Mesenchymal stem cell (in vitro differentiated cells and primary cell): ENCODE data around the gene BAG5.

ENCODE experiments used
- DNase-seq: peaks from one replicate; pipeline ENCODE4 v3.0.0-alpha.2; 2013
- H2AFZ ChIP-seq: one replicate; pipeline ENCODE4 v1.6.1; 2013; ENCODE audit warnings: low read depth, mild to moderate bottlenecking, control low read depth, inconsistent platforms, low read length, moderate library complexity
- H2AK5ac ChIP-seq: 2 replicates; pipeline ENCODE4 v1.6.1; 2013; ENCODE audit warnings: low read length, moderate library complexity, mild to moderate bottlenecking, inconsistent platforms; ENCODE audit not compliant: severe bottlenecking
- H2BK120ac ChIP-seq: one replicate; pipeline ENCODE4 v1.6.1; 2013; ENCODE audit warnings: low read depth, mild to moderate bottlenecking, inconsistent platforms, low read length, moderate library complexity
- H2BK12ac ChIP-seq, 2 experiments: one replicate each; pipeline ENCODE4 v1.6.1; 2013; ENCODE audit warnings: inconsistent platforms in 2 of 2, low read length in 2 of 2, mild to moderate bottlenecking in 2 of 2, moderate library complexity in 2 of 2, control low read depth in 1 of 2
- H2BK15ac ChIP-seq: one replicate; pipeline ENCODE4 v1.6.1; 2013; ENCODE audit warnings: mild to moderate bottlenecking, low read depth, inconsistent platforms; ENCODE audit not compliant: poor library complexity, severe bottlenecking
- H2BK5ac ChIP-seq: 2 replicates; pipeline ENCODE4 v1.6.1; 2013; ENCODE audit warnings: low read depth, mild to moderate bottlenecking, low read length, control low read depth, inconsistent platforms; ENCODE audit not compliant: poor library complexity, severe bottlenecking
- H3K14ac ChIP-seq, 2 experiments: one replicate each; pipeline ENCODE4 v1.6.1; 2013; ENCODE audit warnings: inconsistent platforms in 2 of 2, low read length in 2 of 2, control low read depth in 1 of 2, mild to moderate bottlenecking in 1 of 2, moderate library complexity in 1 of 2
- H3K18ac ChIP-seq, 2 experiments: one replicate each; pipeline ENCODE4 v1.6.1; 2013; ENCODE audit warnings: inconsistent platforms in 2 of 2, low read length in 2 of 2, control low read depth in 1 of 2, low read depth in 1 of 2, mild to moderate bottlenecking in 1 of 2
- H3K23ac ChIP-seq, 2 experiments: one replicate each; pipeline ENCODE4 v1.6.1; 2013; ENCODE audit warnings: inconsistent platforms in 2 of 2, low read length in 2 of 2, mild to moderate bottlenecking in 2 of 2, moderate library complexity in 2 of 2, control low read depth in 1 of 2
- H3K27ac ChIP-seq: 2 replicates; pipeline ENCODE4 v1.5.1; 2013; ENCODE audit warnings: mild to moderate bottlenecking, moderate library complexity, low read length, control low read depth, inconsistent platforms; ENCODE audit not compliant: poor library complexity, severe bottlenecking
- H3K27me3 ChIP-seq, 2 experiments: 2 replicates each; pipeline versions ENCODE4 v1.6.1 to v1.7.0; 2013; ENCODE audit warnings: low read length in 2 of 2, mild to moderate bottlenecking in 2 of 2, moderate library complexity in 2 of 2, control low read depth in 1 of 2, inconsistent platforms in 1 of 2; ENCODE audit not compliant: control insufficient read depth in 1 of 2, insufficient read depth in 1 of 2
- H3K36me3 ChIP-seq, 2 experiments: 2 replicates each; pipeline versions ENCODE4 v1.6.1 to v1.7.0; 2013; ENCODE audit warnings: low read length in 2 of 2, control low read depth in 1 of 2, inconsistent platforms in 1 of 2, low read depth in 1 of 2, mild to moderate bottlenecking in 1 of 2; ENCODE audit not compliant: insufficient read depth in 2 of 2, control insufficient read depth in 1 of 2
- H3K4ac ChIP-seq, 2 experiments: one replicate each; pipeline ENCODE4 v1.6.1; 2013; ENCODE audit warnings: inconsistent platforms in 2 of 2, low read length in 2 of 2, mild to moderate bottlenecking in 2 of 2, moderate library complexity in 2 of 2, control low read depth in 1 of 2, low read depth in 1 of 2
- H3K4me1 ChIP-seq: 2 replicates; pipeline ENCODE4 v1.6.1; 2013; ENCODE audit warnings: low read depth, low read length, control low read depth; ENCODE audit not compliant: control insufficient read depth, insufficient read depth
- H3K4me2 ChIP-seq: 2 replicates; pipeline ENCODE4 v1.6.1; 2013; ENCODE audit warnings: low read length, mild to moderate bottlenecking, inconsistent platforms; ENCODE audit not compliant: poor library complexity, severe bottlenecking
- H3K4me3 ChIP-seq, 2 experiments: 2 replicates each; pipeline versions ENCODE4 v1.5.1 to v1.7.0; 2013; ENCODE audit warnings: low read length in 2 of 2, mild to moderate bottlenecking in 2 of 2, control low read depth in 1 of 2, low read depth in 1 of 2; ENCODE audit not compliant: insufficient read depth in 1 of 2
- H3K79me1 ChIP-seq: replicated peaks from 2 replicates; pipeline ENCODE4 v1.6.1; 2013; ENCODE audit warnings: mild to moderate bottlenecking, control low read depth, low read length, inconsistent platforms; ENCODE audit not compliant: poor library complexity, severe bottlenecking
- H3K9ac ChIP-seq: 2 replicates; pipeline ENCODE4 v1.7.0; 2013; ENCODE audit warnings: mild to moderate bottlenecking, low read length, moderate library complexity
- H3K9me3 ChIP-seq: 2 replicates; pipeline ENCODE4 v1.7.0; 2013; ENCODE audit warnings: mild to moderate bottlenecking, low read length; ENCODE audit not compliant: control insufficient read depth
- H4K8ac ChIP-seq: one replicate; pipeline ENCODE4 v1.6.1; 2013; ENCODE audit warnings: inconsistent platforms, mild to moderate bottlenecking, low read length, moderate library complexity
- H4K91ac ChIP-seq: one replicate; pipeline ENCODE4 v1.6.1; 2013; ENCODE audit warnings: mild to moderate bottlenecking, low read length, inconsistent platforms
- WGBS: methylation state at CpG from one replicate; pipeline ENCODE4 v1.1.7; 2013; ENCODE audit warnings: mixed read lengths; 5-methylcytosine and 5-hydroxymethylcytosine counted together

The BAG5 gene

GRCh38 chr14:103560691-103561090, 1.8 kb downstream of the BAG5 start:
- no peaks in the 10 kb centered on the region for H3K9me3 ChIP-seq
- no peak overlapping the region for H2BK120ac ChIP-seq
- no peak overlapping the region for H4K8ac ChIP-seq
- H3K4me1 ChIP-seq = peaks cover 18% of the 10 kb centered on the region
- H2BK12ac ChIP-seq = no peak overlapping the region
- no peak overlapping the region for H2BK5ac ChIP-seq
- H3K14ac ChIP-seq = no peak overlapping the region
- H2AK5ac ChIP-seq = no peak overlapping the region
- WGBS = 98% methylated on average over 7 of the region's 8 CpGs
- H2AFZ ChIP-seq = no peak overlapping the region
- H3K79me1 ChIP-seq = peaks cover 3% of the 10 kb centered on the region
- no peak for DNase-seq
- H3K27me3 ChIP-seq = no peaks in the 10 kb centered on the region
- H3K36me3 ChIP-seq = peaks cover 8 to 33% of the 10 kb centered on the region in 2 experiments
- peak overlapping the region; percentile 95 for H3K4me2 ChIP-seq
- no peak overlapping the region for H2BK15ac ChIP-seq
- H3K23ac ChIP-seq = no peak overlapping the region
- H3K4me3 ChIP-seq = peak overlapping the region in 1 of 2 experiments; percentile 98
- H3K27ac ChIP-seq = no peak overlapping the region
- peak overlapping the region; percentile 96 for H3K9ac ChIP-seq
- H3K4ac ChIP-seq = no peak overlapping the region
- H3K18ac ChIP-seq = no peak overlapping the region
- no peak overlapping the region for H4K91ac ChIP-seq

GRCh38 chr14:103559766-103560165, 2.7 kb downstream of the BAG5 start:
- H3K23ac ChIP-seq = no peak overlapping the region
- 97% methylated on average over 8 of the region's 9 CpGs for WGBS
- no peak overlapping the region for H4K8ac ChIP-seq
- no peak overlapping the region for H4K91ac ChIP-seq
- H3K14ac ChIP-seq = no peak overlapping the region
- peak overlapping the region; percentile 96 for H3K9ac ChIP-seq
- no peak overlapping the region for H3K4ac ChIP-seq
- H2BK120ac ChIP-seq = no peak overlapping the region
- no peak overlapping the region for H3K18ac ChIP-seq
- H3K27me3 ChIP-seq = no peaks in the 10 kb centered on the region
- no peak overlapping the region for H2BK15ac ChIP-seq
- no peak overlapping the region for H3K4me2 ChIP-seq
- H3K4me1 ChIP-seq = peaks cover 20% of the 10 kb centered on the region
- H2BK5ac ChIP-seq = no peak overlapping the region
- no peaks in the 10 kb centered on the region for H3K9me3 ChIP-seq
- H2AFZ ChIP-seq = no peak overlapping the region
- no peak overlapping the region for H2BK12ac ChIP-seq
- peaks cover 8% of the 10 kb centered on the region for H3K79me1 ChIP-seq
- H3K4me3 ChIP-seq = peak overlapping the region in 1 of 2 experiments; percentile 98
- H2AK5ac ChIP-seq = peak overlapping the region; percentile 86
- H3K36me3 ChIP-seq = peaks cover 9 to 33% of the 10 kb centered on the region in 2 experiments
- no peak overlapping the region for H3K27ac ChIP-seq
- no peak for DNase-seq

- Histone ChIP-seq H3K18ac (no peak overlapping the region), H4K91ac (no peak overlapping the region), H3K79me1 (peaks cover 20% of the 10 kb centered on the region), H3K23ac (no peak overlapping the region), H3K9me3 (no peaks in the 10 kb centered on the region), H2AFZ (no peak overlapping the region), H4K8ac (no peak overlapping the region), H3K4me2 (peak overlapping the region; percentile 72), H3K4me3 (peak overlapping the region in 1 of 2 experiments; percentile 25), H3K4me1 (peaks cover 19% of the 10 kb centered on the region), H2BK120ac (no peak overlapping the region), H2BK15ac (no peak overlapping the region), H3K27ac (peak overlapping the region; percentile 98), H3K36me3 (peaks cover 14 to 33% of the 10 kb centered on the region in 2 experiments), H3K27me3 (no peaks in the 10 kb centered on the region), H3K4ac (no peak overlapping the region), H2BK5ac (peak overlapping the region; percentile 77), H2AK5ac (peak overlapping the region; percentile 91), H3K9ac (peak overlapping the region; percentile 96), H2BK12ac (no peak overlapping the region), H3K14ac (no peak overlapping the region)
- WGBS = 92% methylated on average over 16 of the region's 16 CpGs
- peak; percentile 75 for DNase-seq
These were observed 4.2 kb downstream of the BAG5 start for GRCh38 chr14:103558071-103558882.

- Histone ChIP-seq H3K4me1 (peaks cover 26% of the 10 kb centered on the region), H2BK120ac (no peak overlapping the region), H3K4me3 (no peak overlapping the region), H3K23ac (no peak overlapping the region), H3K4ac (peak overlapping the region in 1 of 2 experiments; percentile 13), H2BK15ac (no peak overlapping the region), H2AFZ (no peak overlapping the region), H3K4me2 (no peak overlapping the region), H3K9ac (peak overlapping the region; percentile 96), H3K36me3 (peaks cover 14 to 33% of the 10 kb centered on the region in 2 experiments), H3K14ac (no peak overlapping the region), H2AK5ac (peak overlapping the region; percentile 54), H3K9me3 (no peaks in the 10 kb centered on the region), H4K8ac (no peak overlapping the region), H3K27me3 (no peaks in the 10 kb centered on the region), H4K91ac (no peak overlapping the region), H3K27ac (peak overlapping the region; percentile 98), H3K79me1 (peaks cover 20% of the 10 kb centered on the region), H3K18ac (no peak overlapping the region), H2BK5ac (no peak overlapping the region), H2BK12ac (no peak overlapping the region)
- 96% methylated on average over 13 of the region's 15 CpGs for WGBS
- no peak for DNase-seq
These were observed 5.3 kb downstream of the BAG5 start for GRCh38 chr14:103556946-103557758.
